Astrocyte (in vitro differentiated cells and primary cell): ENCODE results near the gene MYBBP1A. TPM values are rescaled to one million over a fixed set of nuclear protein-coding genes. Genes with fewer than 3 reads are reported as not detected.

ENCODE experiments used
- DNase-seq: peaks from one replicate; pipeline ENCODE4 v3.0.0-alpha.2; 2010; ENCODE audit warnings: low read depth
- FAIRE-seq: peaks from 2 replicates; lab custom pipeline; 2011; peaks lifted over from hg19 to GRCh38; lab: Jason Lieb, UNC
- H2AFZ ChIP-seq: 2 replicates; pipeline ENCODE4 v1.6.0; 2012; ENCODE audit warnings: low read depth, low read length, inconsistent platforms
- H3K27ac ChIP-seq: 2 replicates; pipeline ENCODE4 v1.5.1; 2011; ENCODE audit warnings: low read depth, low read length, inconsistent platforms
- H3K27me3 ChIP-seq: 2 replicates; pipeline ENCODE4 v1.6.0; 2011; ENCODE audit warnings: low read length, inconsistent platforms; ENCODE audit not compliant: insufficient read depth
- H3K36me3 ChIP-seq: 2 replicates; pipeline ENCODE4 v1.5.1; 2011; ENCODE audit warnings: low read length, inconsistent platforms; ENCODE audit not compliant: insufficient read depth
- H3K4me1 ChIP-seq: 2 replicates; pipeline ENCODE4 v1.5.1; 2011; ENCODE audit warnings: low read length, inconsistent platforms; ENCODE audit not compliant: insufficient read depth
- H3K4me2 ChIP-seq: 2 replicates; pipeline ENCODE4 v1.6.0; 2012; ENCODE audit warnings: low read length, inconsistent platforms
- H3K4me3 ChIP-seq: 2 replicates; pipeline ENCODE4 v1.5.1; 2011; ENCODE audit warnings: low read depth, mild to moderate bottlenecking, low read length, inconsistent platforms; ENCODE audit not compliant: insufficient read depth
- H3K79me2 ChIP-seq: 2 replicates; pipeline ENCODE4 v1.6.0; 2012; ENCODE audit warnings: mild to moderate bottlenecking, low read length, inconsistent platforms; ENCODE audit not compliant: insufficient read depth
- H3K9ac ChIP-seq: 2 replicates; pipeline ENCODE4 v1.6.0; 2012; ENCODE audit warnings: mild to moderate bottlenecking, low read length, inconsistent platforms
- H3K9me3 ChIP-seq: 2 replicates; pipeline ENCODE4 v1.5.1; 2012; ENCODE audit warnings: low read depth, mild to moderate bottlenecking, low read length, inconsistent platforms; ENCODE audit not compliant: insufficient read depth
- H4K20me1 ChIP-seq: 2 replicates; pipeline ENCODE4 v1.6.0; 2012; ENCODE audit warnings: low read length, inconsistent platforms; ENCODE audit not compliant: insufficient read depth
- H3K27ac Mint-ChIP-seq: one replicate; pipeline ENCODE4 v1.8.0; 2021; ENCODE audit warnings: mild to moderate bottlenecking, mixed read lengths; ENCODE audit not compliant: unreplicated experiment
- H3K27me3 Mint-ChIP-seq: one replicate; pipeline ENCODE4 v1.8.0; 2021; ENCODE audit warnings: low read depth, mixed read lengths; ENCODE audit not compliant: unreplicated experiment
- H3K36me3 Mint-ChIP-seq: one replicate; pipeline ENCODE4 v1.8.0; 2021; ENCODE audit warnings: low read depth, mixed read lengths; ENCODE audit not compliant: unreplicated experiment
- H3K4me1 Mint-ChIP-seq: one replicate; pipeline ENCODE4 v1.8.0; 2021; ENCODE audit warnings: low read depth, mixed read lengths; ENCODE audit not compliant: unreplicated experiment
- H3K4me3 Mint-ChIP-seq: one replicate; pipeline ENCODE4 v1.8.0; 2021; ENCODE audit warnings: mild to moderate bottlenecking, moderate library complexity, mixed read lengths; ENCODE audit not compliant: unreplicated experiment
- H3K9me3 Mint-ChIP-seq: one replicate; pipeline ENCODE4 v1.8.0; 2021; ENCODE audit warnings: mild to moderate bottlenecking, mixed read lengths; ENCODE audit not compliant: unreplicated experiment
- EZH2 ChIP-seq: IDR thresholded peaks from 2 replicates; pipeline ENCODE4 v1.6.1; 2012; ENCODE audit warnings: mild to moderate bottlenecking, low read length, inconsistent platforms; ENCODE audit not compliant: insufficient read depth
- total RNA-seq: library from RNA; stranded (reverse); gene quantifications from 2 replicates; pipeline ENCODE4 v1.2.1, GENCODE V29; 2021
- TF ChIP-seq, protein P1 (sequence below): IDR thresholded peaks from 2 replicates; pipeline ENCODE4 v1.5.1; 2011; ENCODE audit warnings: low read depth, mild to moderate bottlenecking, inconsistent platforms, low read length, moderate library complexity; ENCODE audit not compliant: insufficient read depth

The MYBBP1A gene
- total RNA-seq, 1 donor from 2014 or later: 71.1 TPM

DNA sequence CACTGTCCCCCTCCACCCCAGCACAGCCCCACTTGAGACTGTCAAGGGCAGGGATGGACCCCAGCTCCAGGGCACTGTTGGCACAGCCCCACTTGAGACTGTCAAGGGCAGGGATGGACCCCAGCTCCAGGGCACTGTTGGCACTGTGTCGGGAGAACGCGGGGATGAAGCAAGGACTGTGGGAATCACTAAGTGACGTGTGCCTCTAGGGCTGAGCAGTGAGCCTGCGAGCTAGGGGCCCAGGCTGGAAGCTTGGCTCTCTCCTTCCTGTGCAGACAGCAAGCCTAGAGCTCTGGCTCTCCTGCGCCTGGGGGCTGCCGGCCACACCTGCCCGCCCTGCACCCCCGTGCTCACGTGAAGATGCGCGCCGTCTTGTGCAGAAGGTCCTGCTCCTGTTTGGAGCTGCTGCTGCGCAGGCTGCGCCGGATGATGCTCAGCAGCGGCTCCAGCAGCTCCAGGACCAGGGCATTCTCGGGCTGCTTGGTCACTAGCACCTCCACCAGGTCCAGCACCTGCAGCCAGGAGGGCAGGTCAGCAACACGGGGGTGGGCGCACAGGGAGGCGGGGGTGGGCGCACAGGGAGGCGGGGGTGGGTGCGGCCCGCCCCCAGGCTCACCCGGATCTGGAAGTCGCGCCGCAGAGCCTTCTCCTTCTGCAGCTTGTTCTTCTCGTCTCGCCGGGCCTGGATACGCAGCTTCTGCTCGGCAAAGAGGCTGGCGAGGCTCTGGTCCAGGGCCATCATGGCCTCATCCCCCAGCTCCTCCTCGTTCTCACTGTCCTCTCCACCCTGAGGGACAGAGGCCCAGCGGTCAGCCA lies 10.8 kb downstream of the MYBBP1A start:
- no peaks in the 10 kb centered on the region for H3K79me2 ChIP-seq
- H4K20me1 ChIP-seq: peaks cover 30% of the 10 kb centered on the region
- no peaks in the 10 kb centered on the region for H3K27me3 Mint-ChIP-seq
- peaks cover 4% of the 10 kb centered on the region for H3K4me1 ChIP-seq
- peaks cover 3% of the 10 kb centered on the region for H3K36me3 Mint-ChIP-seq
- no peaks in the 10 kb centered on the region for H3K27me3 ChIP-seq
- H2AFZ ChIP-seq: no peak overlapping the region
- no peak overlapping the region for H3K27ac Mint-ChIP-seq
- H3K4me3 Mint-ChIP-seq: no peak overlapping the region
- H3K27ac ChIP-seq: no peak overlapping the region
- no peak overlapping the region for H3K4me2 ChIP-seq
- peaks cover 2% of the 10 kb centered on the region for H3K4me1 Mint-ChIP-seq
- no peak overlapping the region for H3K9ac ChIP-seq
- DNase-seq: no peak
- no peaks in the 10 kb centered on the region for H3K9me3 ChIP-seq
- no peaks in the 10 kb centered on the region for H3K9me3 Mint-ChIP-seq
- peaks cover 9% of the 10 kb centered on the region for H3K36me3 ChIP-seq
- no peak overlapping the region for H3K4me3 ChIP-seq
- no peak for FAIRE-seq
- no peak for TF ChIP-seq EZH2
- TF ChIP-seq, protein P1, sequence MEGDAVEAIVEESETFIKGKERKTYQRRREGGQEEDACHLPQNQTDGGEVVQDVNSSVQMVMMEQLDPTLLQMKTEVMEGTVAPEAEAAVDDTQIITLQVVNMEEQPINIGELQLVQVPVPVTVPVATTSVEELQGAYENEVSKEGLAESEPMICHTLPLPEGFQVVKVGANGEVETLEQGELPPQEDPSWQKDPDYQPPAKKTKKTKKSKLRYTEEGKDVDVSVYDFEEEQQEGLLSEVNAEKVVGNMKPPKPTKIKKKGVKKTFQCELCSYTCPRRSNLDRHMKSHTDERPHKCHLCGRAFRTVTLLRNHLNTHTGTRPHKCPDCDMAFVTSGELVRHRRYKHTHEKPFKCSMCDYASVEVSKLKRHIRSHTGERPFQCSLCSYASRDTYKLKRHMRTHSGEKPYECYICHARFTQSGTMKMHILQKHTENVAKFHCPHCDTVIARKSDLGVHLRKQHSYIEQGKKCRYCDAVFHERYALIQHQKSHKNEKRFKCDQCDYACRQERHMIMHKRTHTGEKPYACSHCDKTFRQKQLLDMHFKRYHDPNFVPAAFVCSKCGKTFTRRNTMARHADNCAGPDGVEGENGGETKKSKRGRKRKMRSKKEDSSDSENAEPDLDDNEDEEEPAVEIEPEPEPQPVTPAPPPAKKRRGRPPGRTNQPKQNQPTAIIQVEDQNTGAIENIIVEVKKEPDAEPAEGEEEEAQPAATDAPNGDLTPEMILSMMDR: no peak

DNA sequence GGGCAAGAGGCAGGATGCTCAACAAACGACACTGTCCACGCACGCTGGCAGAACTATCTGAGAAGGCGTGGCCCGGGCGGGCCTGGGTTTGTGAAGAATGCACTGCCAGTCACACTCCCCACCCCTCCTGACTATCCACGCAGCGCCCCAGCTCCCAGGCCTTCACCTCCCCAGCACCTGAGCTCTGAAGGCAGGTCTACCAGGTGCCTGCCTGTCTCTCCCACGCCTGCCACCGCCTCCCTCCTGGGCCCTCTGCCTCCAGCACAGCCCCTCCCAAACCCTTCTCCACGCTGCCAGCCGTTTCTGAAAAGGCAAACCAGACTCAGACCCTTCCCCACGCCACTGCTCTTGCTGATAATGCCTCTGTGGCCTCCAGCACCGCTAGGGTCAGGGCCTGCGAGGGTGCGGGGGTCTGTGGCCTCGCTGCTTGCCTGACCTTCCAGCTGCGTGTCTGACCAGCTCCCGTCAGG lies 11.6 kb downstream of the MYBBP1A start:
- Mint-ChIP-seq H3K4me3 (no peak overlapping the region), H3K27me3 (no peaks in the 10 kb centered on the region), H3K27ac (no peak overlapping the region), H3K9me3 (no peaks in the 10 kb centered on the region), H3K4me1 (no peaks in the 10 kb centered on the region), H3K36me3 (peaks cover 3% of the 10 kb centered on the region)
- FAIRE-seq: no peak
- Histone ChIP-seq H3K27ac (no peak overlapping the region), H2AFZ (no peak overlapping the region), H3K9me3 (no peaks in the 10 kb centered on the region), H4K20me1 (peaks cover 22% of the 10 kb centered on the region), H3K79me2 (no peaks in the 10 kb centered on the region), H3K4me3 (no peak overlapping the region), H3K9ac (no peak overlapping the region), H3K4me2 (no peak overlapping the region), H3K36me3 (peaks cover 9% of the 10 kb centered on the region), H3K27me3 (no peaks in the 10 kb centered on the region), H3K4me1 (no peaks in the 10 kb centered on the region)
- TF ChIP-seq, protein P1: no peak
- TF ChIP-seq EZH2: no peak
- DNase-seq: no peak

DNA sequence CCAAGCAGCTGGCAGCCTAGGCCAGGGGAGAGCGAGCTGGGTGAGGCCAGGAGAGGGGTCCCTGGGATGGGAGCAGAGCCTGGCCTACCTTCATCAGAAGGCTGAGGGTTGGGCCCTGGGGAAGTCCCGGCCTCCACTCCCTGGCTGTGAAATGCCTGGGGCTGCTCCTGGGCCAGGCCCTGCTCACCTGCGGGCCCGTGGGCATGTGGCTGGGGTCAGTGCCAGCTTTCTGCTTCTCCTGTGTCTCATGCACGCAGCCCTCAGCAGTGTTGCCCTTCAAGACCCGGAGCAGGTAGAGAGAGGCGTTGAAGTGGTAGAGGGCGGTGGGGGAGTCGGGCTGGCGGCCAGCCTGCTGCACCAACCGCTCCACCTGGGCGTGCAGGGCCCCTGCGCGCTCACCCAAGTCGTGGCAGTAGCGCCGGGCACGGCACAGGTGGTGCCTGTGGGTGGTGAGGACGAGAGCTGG lies 12.4 kb downstream of the MYBBP1A start:
- Histone ChIP-seq H3K9ac (no peak overlapping the region), H3K79me2 (no peaks in the 10 kb centered on the region), H4K20me1 (peaks cover 21% of the 10 kb centered on the region), H3K36me3 (peaks cover 9% of the 10 kb centered on the region), H3K9me3 (no peaks in the 10 kb centered on the region), H3K27me3 (no peaks in the 10 kb centered on the region), H2AFZ (no peak overlapping the region), H3K27ac (no peak overlapping the region), H3K4me2 (no peak overlapping the region), H3K4me1 (no peaks in the 10 kb centered on the region), H3K4me3 (no peak overlapping the region)
- H3K9me3 Mint-ChIP-seq: no peaks in the 10 kb centered on the region
- H3K4me3 Mint-ChIP-seq: no peak overlapping the region
- H3K27ac Mint-ChIP-seq: no peak overlapping the region
- no peaks in the 10 kb centered on the region for H3K27me3 Mint-ChIP-seq
- no peak for FAIRE-seq
- H3K36me3 Mint-ChIP-seq: peaks cover 3% of the 10 kb centered on the region
- DNase-seq: no peak
- no peaks in the 10 kb centered on the region for H3K4me1 Mint-ChIP-seq
- TF ChIP-seq, protein P1: no peak
- TF ChIP-seq EZH2: no peak
